HG03354 (cell line): ENCODE data around the gene SLC22A23.

Source experiments
- ATAC-seq: cut with Tn5 transposase; IDR thresholded peaks from one replicate; pipeline ENCODE4 v1.9.1; 2021; ENCODE audit warnings: mild to moderate bottlenecking; ENCODE audit not compliant: unreplicated experiment, poor library complexity, severe bottlenecking

The SLC22A23 gene

DNA sequence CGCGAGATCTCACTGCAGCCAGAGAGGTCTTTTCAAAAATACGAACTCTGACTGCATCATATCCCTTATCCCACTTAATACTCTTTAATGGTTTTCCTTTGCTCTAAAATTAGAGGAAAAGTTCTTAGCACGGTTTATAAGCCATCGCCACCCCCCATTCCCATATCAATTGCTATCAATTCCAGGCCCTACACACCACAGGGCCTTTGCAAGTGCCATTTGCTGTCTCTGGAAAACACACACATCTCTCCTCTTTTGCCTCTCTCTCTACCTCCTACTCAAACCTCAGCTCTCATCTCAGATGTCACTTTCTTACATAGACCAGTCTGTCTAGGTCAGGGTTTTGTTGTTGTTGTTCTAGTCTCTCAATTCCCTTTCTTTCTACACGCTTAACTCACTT is 9.8 kb downstream of the SLC22A23 start:
- ATAC-seq = no peak

DNA sequence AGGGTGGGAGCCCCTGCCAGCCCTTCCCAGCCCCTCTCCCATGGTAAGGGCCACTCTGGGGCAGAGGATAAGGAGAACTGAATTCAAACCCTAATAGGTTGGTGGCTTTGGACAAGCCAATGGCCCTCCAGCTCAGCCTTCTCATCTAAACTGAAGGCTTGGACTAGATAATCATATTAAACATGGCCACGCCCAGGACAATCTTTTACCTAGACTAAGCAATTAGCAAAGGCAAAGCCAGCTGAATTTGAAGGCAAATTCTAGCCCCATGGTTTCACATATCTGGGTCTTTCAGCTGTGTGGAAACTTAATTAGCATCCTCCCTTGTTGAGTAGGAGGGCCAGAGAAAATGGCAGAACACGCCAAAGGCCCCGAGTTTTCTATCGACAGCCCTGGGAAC is 10.7 kb downstream of the SLC22A23 start:
- ATAC-seq = no peak

DNA sequence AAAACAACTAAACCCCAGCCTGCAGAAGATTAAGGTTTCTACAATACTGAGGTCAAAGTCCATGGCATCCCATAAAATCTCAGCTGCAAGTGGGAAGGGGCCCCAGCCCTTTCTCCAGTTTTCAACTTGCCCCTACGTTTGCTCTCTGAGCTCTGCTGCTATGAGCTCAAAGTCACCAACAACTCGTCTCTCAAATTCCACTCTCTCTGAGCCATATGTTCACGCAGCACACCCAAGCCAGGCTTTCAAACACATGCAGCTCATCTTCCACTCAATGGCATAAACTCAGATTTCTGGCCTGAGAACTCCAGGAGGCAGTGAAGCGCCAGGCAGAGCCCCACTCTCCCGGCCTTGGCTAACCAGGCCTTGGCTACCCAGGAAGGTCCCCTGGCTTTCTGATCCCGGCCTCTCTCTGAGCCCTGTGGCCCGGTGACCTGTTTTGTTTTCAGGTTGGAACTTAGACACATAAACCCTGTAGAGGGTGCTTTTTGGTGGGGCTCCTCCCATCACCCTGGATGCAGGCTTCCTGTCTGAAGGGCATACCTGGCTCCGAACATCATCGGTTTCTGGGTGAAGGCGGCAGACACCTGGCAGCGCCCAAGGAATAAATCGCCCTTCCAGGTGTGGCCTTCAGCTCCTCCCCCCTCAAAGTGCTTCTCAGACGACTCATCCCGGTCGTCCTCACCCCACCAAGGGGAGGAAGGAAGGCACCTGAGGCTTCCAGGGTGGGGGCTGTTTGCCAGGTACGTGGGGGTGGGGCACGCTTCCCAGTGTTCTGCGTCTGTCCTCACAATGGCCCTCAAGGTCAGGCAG is 12.4 kb downstream of the SLC22A23 start:
- ATAC-seq = no peak

DNA sequence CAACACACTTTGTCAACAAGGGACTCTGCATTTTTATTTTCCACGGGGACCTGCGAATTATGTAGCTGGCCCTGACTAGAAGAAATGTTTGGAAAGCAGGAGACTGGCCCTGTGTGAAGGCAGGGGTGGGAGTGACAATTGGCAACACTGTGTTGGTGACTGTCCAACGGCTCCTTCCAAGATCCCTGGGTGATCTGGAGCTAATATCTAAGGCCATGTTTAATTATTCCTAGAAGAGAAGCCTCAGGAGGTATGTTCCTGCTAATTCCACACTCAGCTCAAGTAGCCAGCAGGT is 13.7 kb downstream of the SLC22A23 start:
- no peak for ATAC-seq

DNA sequence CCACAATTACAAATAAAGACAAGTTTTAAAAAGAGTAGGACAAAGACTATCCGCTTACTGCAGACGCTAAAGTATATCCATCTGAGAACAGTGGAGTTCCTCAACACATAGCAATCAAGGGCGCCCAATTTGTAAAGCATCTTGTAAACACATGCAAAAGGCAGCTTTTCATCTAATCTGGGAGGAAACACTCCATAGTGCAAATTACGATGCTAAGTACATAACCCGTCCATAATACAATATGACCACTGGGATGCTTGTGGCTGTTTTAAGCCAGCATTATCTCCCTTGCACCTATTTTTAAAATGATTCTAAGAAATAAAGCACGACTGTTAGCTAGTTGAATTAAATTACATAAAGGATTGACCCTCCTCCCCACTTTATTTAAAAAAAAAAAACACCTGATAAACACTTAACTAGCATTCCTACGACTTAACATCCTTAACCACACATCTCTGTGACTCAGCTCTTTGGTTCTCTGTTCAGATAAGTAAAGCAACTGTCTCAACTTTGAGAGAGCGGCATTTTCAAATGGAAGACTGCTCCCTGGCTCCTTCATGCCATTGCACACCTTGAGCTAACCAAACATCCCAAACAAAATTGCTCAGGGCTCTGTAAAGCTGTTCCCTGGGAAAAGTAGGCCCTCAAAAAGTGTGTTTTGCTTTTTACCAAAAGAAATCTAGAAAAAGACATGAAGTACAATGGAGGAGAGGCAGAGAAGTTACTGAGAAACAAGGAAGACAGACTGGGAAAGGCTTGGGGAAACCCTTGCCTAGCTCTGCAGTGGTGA is 14.2 kb downstream of the SLC22A23 start:
- no peak for ATAC-seq

DNA sequence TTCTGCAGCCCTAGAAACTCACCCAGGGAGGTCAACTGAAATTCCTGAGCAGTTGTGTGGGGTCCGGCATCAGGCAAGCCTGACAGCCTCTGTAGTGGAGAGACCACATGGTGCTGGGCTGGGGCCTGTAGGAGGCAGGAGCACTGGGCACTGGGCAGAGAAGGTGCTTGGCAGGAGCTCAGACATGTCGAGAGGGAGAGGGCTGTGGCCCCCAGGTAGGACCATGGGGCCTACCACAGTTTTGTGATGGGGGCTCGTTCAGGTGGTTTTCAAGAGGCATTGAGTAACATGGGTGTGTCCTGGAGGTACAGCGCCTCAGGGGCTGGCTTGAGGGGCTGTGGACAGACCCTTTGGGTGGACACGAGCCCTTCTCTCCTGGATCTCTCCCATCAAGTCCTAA is 15.9 kb downstream of the SLC22A23 start:
- ATAC-seq = no peak

DNA sequence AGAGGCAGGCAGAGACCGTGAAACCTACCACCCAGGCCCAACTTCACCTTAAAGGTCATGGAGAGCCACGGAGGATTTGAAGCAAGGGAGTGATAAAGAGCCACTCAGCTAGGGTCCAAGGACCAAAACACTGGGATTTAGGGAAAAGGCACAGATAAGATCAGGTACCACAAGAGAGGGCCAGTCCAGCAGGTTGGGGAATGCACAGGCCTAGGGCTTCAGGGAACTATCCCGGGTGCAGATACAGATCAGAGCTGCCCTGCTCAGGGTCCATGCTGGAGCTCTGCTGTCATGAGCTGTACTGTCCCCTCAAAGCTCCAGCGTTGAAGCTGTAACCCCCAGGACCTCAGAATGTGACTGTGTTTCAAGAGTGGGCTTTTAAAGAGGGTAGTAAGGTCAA is 16.9 kb downstream of the SLC22A23 start:
- ATAC-seq = no peak

DNA sequence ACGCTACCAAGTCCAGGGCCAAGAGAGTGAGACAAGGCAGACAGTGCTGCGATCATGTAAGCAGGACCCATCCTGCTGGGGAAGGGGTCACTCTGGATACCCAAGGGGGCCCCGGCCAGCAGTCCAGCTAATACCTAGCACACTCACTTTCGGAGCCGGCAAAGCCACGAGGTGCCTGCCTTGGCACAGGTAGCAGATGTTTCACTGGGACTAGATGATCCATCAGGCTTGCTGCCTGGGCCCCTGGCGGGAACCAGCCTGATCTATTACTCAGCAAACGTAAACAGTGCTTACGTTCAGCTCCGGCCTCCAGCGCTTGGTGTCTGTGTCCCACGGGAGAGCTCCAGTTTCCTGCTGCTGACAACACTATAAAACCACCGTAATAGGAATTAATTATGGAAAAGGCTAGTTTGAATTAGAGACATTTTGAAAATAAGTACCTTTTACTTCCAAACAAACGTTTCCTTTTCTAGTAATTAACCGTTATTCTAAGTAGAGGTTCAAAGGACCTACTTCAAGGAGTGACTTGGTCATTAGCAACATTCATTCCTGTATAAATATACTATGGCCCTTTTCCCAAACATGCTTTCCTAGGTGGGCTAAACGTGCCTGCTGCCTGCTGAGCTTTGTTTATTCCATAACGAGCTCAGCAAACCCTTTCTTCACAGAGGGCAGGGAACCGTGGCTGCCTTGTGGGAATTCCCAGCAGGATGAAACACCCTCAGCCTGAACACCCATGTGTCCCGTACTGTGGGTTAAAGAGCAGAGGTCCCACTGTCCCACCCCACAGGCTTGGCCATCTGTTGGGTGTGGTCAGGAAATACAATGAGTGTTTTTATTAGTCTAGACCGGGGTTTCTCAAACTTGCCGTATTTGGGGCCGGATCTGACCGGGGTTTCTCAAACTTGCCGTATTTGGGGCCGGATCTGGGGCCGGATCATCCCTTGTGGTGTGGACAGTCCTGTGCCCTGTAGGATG is 18.4 kb downstream of the SLC22A23 start:
- ATAC-seq = no peak

DNA sequence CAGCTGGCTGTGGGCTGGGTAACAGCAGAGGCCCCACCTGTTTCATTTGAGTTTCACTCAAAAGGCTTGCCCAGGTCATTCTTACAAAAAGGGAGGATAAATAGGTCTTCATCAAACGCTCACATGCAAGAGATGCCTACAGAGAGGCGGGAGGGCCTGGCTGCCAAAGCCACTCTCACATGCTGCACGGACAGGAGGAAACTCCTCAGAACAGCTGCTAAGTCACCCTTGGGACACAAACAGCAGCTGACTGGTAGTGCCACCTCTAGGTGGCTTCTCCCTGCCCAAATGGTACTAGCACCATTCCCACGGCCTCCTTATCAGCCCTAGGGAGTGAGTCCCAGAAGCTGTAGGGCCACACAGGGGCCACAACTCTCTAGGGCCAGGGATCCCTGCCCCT is 23.8 kb downstream of the SLC22A23 start:
- no peak for ATAC-seq

DNA sequence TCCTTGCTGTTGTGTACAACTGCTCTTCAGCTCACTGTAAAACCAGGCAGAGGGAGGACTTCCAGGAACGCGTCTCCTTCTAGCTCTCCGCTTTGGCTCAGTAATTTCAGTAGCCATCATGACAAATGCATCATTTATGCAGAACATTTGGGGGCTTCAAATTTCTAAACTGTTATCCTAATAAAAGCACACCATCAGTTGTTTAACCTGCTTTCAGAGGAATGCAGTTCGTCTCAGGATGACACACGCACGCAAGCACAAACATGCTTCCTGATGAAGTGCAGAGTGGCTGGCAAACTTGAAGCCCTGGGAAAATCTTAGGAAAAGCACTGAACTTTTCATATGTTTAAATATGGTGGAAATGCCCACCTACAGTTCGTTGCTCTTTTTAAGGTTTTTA is 24.4 kb downstream of the SLC22A23 start:
- ATAC-seq = no peak

DNA sequence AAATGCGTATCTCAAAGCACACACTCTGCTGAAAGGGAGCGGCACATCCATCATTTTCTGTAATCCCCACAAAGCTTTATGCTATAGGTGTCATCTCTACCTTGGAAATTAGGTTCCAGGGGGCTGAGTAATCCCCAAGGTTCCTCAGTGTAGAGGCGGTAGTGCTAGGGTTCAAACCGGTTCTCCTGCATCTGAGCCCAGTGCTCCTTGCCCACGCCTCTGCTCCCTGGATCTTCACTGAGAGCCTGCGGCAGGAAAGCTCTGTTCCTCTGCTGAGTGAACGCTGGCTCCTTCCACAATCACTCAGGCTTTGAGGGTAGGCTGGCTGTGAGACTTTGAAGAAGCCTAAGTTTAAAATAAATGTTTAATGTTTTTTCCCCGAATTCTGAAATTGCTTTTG is 24.9 kb downstream of the SLC22A23 start:
- ATAC-seq = no peak

DNA sequence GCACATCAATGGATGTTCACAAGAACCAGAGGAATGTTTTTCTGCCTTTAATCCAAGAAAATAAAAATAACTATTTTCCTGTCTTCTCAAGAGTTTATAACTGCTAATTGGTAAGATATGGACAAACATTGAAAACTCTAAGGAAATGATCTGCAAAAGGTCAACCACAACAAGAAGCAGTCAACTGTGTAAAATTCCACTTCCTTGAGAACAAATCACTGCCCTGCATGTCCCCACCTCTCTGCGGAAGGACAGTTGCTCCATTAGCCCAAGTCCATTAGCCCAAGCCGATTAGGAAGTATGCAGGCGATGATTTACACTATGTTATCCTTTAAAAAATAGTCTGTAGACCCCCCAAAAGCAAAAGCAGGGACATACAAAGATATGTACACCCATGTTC is 27.6 kb downstream of the SLC22A23 start:
- no peak for ATAC-seq

DNA sequence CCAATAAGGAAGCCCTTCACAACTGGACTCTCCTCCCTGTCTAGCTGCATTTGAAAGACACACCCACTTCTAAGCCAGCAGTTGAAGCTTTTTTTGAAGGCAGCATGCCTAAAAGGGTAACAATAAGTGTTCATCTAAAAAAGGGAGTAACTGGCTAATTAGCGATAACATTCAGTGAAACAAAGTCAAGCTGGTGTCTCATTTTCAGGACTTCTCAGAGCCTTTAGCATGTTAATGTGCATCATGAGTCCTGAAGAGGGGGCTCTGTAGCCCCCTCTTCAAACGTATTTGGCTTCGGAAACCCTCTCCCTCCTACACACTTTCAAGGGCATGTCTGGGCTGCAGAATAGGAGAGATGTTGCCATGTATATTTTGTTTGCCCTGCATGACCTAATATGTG is 28.1 kb downstream of the SLC22A23 start:
- no peak for ATAC-seq

DNA sequence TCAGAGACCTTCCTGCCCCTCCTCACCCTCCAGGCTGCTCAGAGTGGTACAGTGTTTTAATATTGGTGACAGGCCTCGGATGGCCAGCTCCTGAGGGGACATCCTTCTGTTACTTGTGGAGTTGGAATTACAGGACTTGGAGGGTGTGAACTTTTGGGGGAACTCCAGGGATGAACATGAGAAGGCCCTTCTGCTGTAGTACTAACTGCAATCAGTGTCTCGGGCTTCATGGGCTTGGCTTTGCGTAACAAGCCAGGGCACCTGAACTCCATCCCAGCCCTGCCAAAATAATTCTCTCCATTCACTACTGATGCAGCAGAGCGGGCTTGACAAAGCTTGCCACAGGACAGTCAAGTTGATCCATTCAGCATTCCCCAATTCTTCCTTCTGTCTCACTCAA is 28.6 kb downstream of the SLC22A23 start:
- no peak for ATAC-seq

DNA sequence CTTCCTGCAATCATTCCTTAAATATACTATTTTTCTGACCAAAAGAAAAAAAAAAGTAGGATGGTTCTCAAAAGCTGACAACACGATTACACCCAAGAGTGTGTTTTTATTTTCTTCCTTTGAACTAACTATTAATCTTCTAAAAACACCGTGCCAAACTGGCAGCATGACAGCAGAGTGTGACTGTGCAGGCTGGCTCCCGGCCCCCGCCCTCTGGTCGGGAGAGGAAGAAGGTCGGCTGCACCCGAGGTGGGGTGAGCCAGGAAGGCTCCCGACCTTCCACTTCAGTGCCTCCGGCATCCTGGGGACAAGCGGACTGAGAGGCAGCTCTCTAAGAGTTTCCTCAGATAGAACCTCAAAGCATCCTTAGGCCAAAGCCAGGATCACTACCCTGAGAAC is 29.2 kb downstream of the SLC22A23 start:
- no peak for ATAC-seq

DNA sequence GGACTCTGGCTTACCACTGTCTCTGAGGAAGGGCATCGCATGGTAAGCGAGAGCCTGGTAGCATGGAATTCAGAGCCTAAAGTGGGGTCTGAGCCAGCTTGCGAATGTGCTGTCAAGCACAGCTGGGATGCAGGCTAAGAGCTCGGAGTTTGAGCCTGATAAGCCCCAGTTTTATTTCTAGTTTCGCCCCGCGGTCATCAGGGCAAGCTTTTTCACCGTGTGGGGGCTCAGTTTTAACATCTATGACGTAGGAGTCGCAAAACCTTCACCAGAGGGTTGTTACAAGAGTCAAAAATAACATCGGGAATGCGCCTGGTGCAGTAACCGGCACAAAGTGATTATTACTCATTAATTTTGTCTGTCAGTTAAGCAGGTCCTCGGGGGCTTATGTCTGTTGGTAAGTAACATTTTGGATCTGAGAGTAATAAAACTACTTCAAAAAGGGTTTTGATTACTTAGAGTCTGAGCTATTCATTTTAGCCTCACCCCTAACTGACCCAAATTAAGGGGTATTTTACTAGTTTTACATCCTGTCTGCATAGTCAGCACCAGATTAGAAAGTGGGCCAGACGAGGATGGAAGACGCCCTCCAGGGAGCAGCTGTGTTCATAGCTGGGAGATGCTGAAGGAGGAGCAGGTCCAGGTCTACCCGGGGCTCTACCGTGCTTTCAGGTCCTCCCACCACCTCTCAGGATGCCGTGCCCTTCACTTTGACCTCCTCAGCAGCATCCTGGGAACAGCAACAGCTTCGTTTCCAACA is 29.7 kb downstream of the SLC22A23 start:
- ATAC-seq = no peak

DNA sequence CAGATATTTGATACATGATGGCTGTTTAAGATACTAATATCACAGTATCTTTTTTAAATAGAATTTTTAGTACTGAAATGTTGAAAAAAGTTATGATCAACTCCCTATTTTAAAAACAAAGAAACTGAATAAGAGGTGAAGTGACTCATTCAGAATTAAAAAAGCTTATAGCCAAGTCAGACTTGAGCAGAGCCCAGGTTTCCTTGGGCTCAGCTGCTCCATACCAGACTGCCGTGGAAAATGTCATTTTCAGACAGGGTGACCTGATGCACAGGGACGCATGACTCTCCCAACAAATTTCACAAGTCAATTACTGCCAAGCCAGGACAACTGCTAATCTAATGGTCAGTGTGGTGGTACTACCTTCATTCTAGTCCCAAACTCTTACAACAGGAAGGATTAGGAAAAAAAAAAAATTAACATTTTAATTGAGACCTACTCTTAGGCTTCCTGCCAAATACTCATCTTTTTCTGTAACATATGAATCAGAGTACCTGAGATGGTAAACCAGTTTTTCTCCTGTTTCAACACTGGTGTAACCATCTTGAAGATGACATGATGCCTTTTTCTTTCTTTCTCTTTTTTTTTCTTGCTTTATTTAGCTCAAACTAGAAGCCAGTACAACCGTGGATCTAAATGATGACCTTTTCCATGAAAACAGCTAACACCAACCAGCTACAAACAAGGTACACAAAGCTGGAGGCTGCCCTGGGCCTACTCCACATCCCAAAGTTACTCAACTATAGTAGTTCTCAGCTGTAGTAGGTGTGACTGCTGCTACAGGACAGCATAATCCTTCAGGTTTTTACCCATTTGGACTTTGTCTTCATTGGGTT is 30.5 kb downstream of the SLC22A23 start:
- ATAC-seq = no peak

DNA sequence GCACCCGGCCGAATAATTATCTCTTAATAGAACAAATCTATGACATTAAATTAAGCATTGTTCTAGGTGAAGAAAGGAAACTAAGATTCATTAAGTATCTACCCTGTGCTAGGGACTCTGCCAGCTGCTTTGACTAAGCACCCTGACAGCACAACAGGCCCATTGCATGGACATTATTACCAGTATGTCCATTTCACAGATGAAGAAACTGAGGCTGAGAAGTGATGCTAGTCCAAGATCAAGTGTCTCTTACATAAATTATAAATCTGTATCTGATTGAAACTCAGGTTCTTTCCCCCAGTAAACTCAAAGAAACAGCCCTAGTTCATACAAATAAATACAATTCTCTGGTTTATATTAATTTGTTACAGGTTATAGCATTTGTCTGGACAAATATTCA is 31.3 kb downstream of the SLC22A23 start:
- no peak for ATAC-seq
